Astrocyte (in vitro differentiated cells and primary cell): ENCODE measurements around the gene NR2C2AP.

ENCODE experiments used
- EZH2 ChIP-seq: IDR thresholded peaks from 2 replicates; pipeline ENCODE4 v1.6.1; 2012; ENCODE audit warnings: mild to moderate bottlenecking, low read length, inconsistent platforms; ENCODE audit not compliant: insufficient read depth
- TF ChIP-seq, protein P1 (sequence below): IDR thresholded peaks from 2 replicates; pipeline ENCODE4 v1.5.1; 2011; ENCODE audit warnings: low read depth, mild to moderate bottlenecking, inconsistent platforms, low read length, moderate library complexity; ENCODE audit not compliant: insufficient read depth

DNA sequence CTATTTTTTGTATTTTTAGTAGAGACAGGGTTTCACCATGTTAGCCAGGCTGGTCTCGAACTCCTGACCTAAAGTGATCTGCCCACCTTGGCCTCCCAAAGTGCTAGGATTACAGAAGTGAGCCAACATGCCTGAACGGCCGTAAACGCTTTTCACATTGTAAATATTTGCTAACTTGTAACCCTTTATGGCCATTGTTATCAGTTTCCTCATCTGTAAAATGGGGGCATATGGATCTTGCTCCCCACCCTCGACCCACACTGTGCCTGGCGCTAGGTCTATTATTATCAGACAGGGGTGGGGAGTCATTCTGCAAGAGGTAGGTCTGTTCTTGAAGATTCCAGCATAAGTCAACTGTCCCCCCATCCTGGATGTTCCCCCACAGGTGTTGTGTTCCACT, 20.4 kb upstream of the NR2C2AP start:
- TF ChIP-seq, protein P1, sequence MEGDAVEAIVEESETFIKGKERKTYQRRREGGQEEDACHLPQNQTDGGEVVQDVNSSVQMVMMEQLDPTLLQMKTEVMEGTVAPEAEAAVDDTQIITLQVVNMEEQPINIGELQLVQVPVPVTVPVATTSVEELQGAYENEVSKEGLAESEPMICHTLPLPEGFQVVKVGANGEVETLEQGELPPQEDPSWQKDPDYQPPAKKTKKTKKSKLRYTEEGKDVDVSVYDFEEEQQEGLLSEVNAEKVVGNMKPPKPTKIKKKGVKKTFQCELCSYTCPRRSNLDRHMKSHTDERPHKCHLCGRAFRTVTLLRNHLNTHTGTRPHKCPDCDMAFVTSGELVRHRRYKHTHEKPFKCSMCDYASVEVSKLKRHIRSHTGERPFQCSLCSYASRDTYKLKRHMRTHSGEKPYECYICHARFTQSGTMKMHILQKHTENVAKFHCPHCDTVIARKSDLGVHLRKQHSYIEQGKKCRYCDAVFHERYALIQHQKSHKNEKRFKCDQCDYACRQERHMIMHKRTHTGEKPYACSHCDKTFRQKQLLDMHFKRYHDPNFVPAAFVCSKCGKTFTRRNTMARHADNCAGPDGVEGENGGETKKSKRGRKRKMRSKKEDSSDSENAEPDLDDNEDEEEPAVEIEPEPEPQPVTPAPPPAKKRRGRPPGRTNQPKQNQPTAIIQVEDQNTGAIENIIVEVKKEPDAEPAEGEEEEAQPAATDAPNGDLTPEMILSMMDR, result no peak
- no peak for TF ChIP-seq EZH2
